Naive thymus-derived CD8-positive, alpha-beta T cell (primary cell): ENCODE results near the gene TNS1. TPM values are rescaled to one million over a fixed set of nuclear protein-coding genes. Genes with fewer than 3 reads are reported as not detected.

Source experiments
- ATAC-seq, 2 donors: fragments of 150-1000 bp; cut with Tn5 transposase in 1 of 2; sonication (Bioruptor Pico), chemical (Tn5 transposase) in 1 of 2; 1 replicate in 1 of 2; 2 replicates in 1 of 2; pipeline ENCODE4 v1.10.0; 2021; ENCODE audit warnings: mild to moderate bottlenecking in 2 of 2, moderate library complexity in 2 of 2
- POLR2A ChIA-PET: fragments of 350-600 bp; sonication (Branson Sonifier 250); formaldehyde crosslinking; loops from one replicate; lab custom pipeline; 2021; ENCODE audit warnings: antibody characterized with exemption; lab: Charles Lee
- DNase-seq, 10 donors: peaks; one replicate each; pipeline versions ENCODE4 v3.0.0 to v3.0.0-alpha.2; 2020 to 2022
- H3K27ac Mint-ChIP-seq, 10 donors: one replicate each; pipeline ENCODE4 v1.8.0; 2020 to 2022; ENCODE audit warnings: mild to moderate bottlenecking in 10 of 10, mixed read lengths in 10 of 10, moderate library complexity in 4 of 10, inconsistent platforms in 1 of 10
- H3K27me3 Mint-ChIP-seq, 5 donors: one replicate each; pipeline ENCODE4 v1.8.0; 2021 to 2022; ENCODE audit warnings: mixed read lengths in 5 of 5
- H3K36me3 Mint-ChIP-seq, 3 donors: one replicate each; pipeline ENCODE4 v1.8.0; 2020 to 2022; ENCODE audit warnings: mixed read lengths in 3 of 3, mild to moderate bottlenecking in 2 of 3, inconsistent platforms in 1 of 3
- H3K4me1 Mint-ChIP-seq, 4 donors: one replicate each; pipeline ENCODE4 v1.8.0; 2021 to 2022; ENCODE audit warnings: mixed read lengths in 4 of 4
- H3K4me3 Mint-ChIP-seq, 10 donors: one replicate each; pipeline ENCODE4 v1.8.0; 2020 to 2022; ENCODE audit warnings: mild to moderate bottlenecking in 10 of 10, mixed read lengths in 10 of 10, moderate library complexity in 6 of 10, inconsistent platforms in 1 of 10
- H3K9me3 Mint-ChIP-seq, 9 donors: one replicate each; pipeline ENCODE4 v1.8.0; 2020 to 2022; ENCODE audit warnings: mixed read lengths in 9 of 9, mild to moderate bottlenecking in 3 of 9, inconsistent platforms in 1 of 9, moderate library complexity in 1 of 9
- polyA plus RNA-seq, 3 donors: library from polyadenylated mRNA; unstranded; fragments of 300-500 nt; fragmentation: Illumina TruSeq; gene quantifications; one replicate each; pipeline ENCODE4 v1.2.3, GENCODE V29; 2021
- total RNA-seq, 8 experiments: library from RNA in 2 of 8; stranded (reverse) in 2 of 8; gene quantifications; one replicate each; pipeline ENCODE4 v1.2.3 and lab custom pipeline; 2021 to 2026

TNS1 gene
- total and polyA plus RNA-seq, 5 experiments from 2014 or later, result 0.21 to 0.47 TPM; not detected in 3

DNA sequence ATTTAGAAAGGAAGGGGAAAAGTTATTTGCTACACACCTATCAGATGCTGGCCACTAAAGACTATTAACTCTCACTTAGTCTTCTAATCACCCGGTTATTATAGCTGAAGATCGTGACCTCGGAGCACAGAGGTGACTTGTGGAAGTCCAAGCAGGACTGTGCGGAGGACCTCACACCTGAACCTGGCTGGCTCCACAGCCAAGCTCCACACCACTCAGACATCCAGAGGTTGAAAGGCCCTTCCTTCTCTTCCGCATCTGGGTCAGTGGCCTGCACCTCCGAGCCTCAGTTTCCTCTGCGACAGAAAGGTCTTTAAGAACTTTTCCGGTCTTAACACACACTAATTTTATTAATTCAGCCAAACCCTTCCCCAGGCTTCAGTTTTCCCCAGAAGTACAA is 57.9 kb downstream of the TNS1 start:
- H3K27ac Mint-ChIP-seq, result no peak overlapping the region
- peaks cover 0 to 4% (median 3%) of the 10 kb centered on the region in 4 donors for H3K4me1 Mint-ChIP-seq
- ATAC-seq, result no peak
- no peak overlapping the region for H3K4me3 Mint-ChIP-seq
- POLR2A ChIA-PET, result no interaction called here
- DNase-seq, result peak in 1 of 10 donors; percentile 13
- H3K27me3 Mint-ChIP-seq, result peaks cover 9 to 44% (median 34%) of the 10 kb centered on the region in 5 donors
- H3K9me3 Mint-ChIP-seq, result no peaks in the 10 kb centered on the region
- H3K36me3 Mint-ChIP-seq, result no peaks in the 10 kb centered on the region

DNA sequence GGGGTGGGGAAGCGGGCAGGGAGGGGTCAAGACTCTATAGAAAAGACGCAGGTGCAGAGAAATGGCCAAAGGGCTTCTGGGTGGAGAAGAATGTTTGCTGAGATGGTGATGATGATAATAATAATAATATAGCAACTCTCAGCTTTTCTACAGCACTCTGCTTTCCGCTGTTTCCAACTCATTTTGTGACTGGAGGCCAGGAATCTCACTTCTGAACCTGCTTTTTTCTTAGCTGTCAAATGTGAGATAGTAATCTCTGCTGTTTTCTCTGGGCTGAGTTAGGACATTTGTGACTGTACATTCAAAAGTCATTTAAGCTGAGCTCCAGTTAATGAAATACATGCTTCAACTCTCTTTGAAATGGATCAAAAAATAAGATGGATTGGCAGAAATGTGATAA is 58.4 kb downstream of the TNS1 start:
- H3K4me1 Mint-ChIP-seq, result peaks cover 0 to 4% (median 3%) of the 10 kb centered on the region in 4 donors
- POLR2A ChIA-PET, result no interaction called here
- ATAC-seq (no peak), DNase-seq (no peak)
- no peak overlapping the region for H3K4me3 Mint-ChIP-seq
- no peaks in the 10 kb centered on the region for H3K9me3 Mint-ChIP-seq
- peaks cover 9 to 44% (median 34%) of the 10 kb centered on the region in 5 donors for H3K27me3 Mint-ChIP-seq
- no peak overlapping the region for H3K27ac Mint-ChIP-seq
- H3K36me3 Mint-ChIP-seq, result no peaks in the 10 kb centered on the region

DNA sequence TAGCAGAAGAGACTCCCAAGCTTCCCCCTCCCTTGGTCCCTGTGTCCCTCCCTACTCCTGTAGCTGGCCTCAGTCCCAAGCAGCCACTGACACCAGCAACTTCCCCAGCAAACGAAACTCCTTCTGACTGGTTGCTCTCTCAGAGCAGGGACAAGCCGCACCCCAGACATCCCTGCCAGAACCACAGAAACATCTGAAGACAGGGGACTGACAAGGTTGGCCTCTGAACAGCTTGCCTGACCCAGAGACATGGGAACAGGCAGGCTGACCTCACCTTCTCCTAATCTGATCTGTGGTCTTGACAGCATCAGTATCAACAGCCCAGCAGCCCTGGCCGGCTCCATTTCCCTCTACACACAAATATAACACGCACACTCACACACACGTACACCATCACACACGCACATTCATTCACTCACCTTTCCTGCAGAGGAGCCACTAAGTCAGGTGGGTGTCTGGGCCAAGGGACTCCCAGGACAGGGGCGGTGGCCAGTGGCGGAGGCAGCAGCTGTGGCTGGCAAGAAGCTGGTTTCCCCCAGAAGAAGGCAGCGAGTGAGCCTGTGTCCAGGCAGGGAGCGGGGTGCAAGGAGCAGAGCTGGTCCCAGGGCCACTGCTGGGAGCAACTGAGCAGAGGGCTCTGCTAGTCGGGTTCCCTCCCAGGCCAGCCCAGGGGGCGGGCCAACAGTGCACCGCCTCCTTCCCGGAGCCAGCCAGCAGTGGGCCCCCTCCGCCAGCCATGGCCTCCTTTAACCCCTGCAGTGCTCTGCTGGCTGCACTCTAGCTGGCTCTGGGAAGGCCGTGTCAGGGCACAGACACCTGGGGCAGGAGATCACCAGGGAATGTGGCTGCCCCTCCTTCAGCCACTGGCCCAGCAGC is 59.1 kb downstream of the TNS1 start:
- POLR2A ChIA-PET, result no interaction called here
- Mint-ChIP-seq H3K9me3 (no peaks in the 10 kb centered on the region), H3K4me1 (peaks cover 0 to 4% (median 3%) of the 10 kb centered on the region in 4 donors), H3K27ac (peak overlapping the region in 1 of 10 donors; percentile 14), H3K27me3 (peaks cover 9 to 48% (median 34%) of the 10 kb centered on the region in 5 donors), H3K4me3 (no peak overlapping the region), H3K36me3 (no peaks in the 10 kb centered on the region)
- ATAC-seq (no peak), DNase-seq (peak in 1 of 10 donors; percentile 43)

DNA sequence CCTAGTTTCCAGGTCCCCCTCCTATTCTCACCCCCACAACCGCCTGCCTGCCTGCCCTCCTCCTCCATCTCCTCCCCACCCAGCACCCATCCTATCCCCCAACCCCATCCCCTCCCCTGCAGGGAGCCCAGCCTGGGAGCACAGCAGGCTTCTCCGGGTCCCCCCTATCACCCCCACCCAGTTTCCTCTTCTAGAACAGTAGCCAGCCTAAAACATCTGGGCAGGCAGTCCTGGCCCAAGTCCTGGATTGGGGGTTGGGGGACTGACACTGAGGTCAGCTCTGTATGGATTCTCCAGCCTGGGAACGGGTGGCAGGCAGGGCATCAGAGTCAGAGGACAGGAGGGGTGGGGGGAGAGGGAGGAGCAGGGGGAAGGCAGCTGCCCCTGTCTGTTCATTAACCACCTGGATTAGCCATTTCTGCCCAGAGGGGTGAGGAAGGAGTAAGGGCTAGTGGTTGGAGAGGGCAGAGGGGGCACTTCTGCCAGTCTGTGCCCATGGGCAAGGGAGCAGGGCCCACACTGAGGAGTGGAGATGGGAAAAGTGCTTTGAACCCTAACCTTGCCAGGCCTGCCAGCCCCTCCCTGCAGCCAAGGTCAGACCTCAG is 60.0 kb downstream of the TNS1 start:
- H3K4me3 Mint-ChIP-seq, result no peak overlapping the region
- H3K36me3 Mint-ChIP-seq, result no peaks in the 10 kb centered on the region
- H3K27ac Mint-ChIP-seq, result peak overlapping the region in 1 of 10 donors; percentile 14
- no peaks in the 10 kb centered on the region for H3K9me3 Mint-ChIP-seq
- H3K4me1 Mint-ChIP-seq, result peaks cover 0 to 4% (median 3%) of the 10 kb centered on the region in 4 donors
- DNase-seq (peak in 1 of 10 donors; percentile 26), ATAC-seq (no peak)
- POLR2A ChIA-PET, result no interaction called here
- H3K27me3 Mint-ChIP-seq, result peaks cover 9 to 48% (median 34%) of the 10 kb centered on the region in 5 donors

DNA sequence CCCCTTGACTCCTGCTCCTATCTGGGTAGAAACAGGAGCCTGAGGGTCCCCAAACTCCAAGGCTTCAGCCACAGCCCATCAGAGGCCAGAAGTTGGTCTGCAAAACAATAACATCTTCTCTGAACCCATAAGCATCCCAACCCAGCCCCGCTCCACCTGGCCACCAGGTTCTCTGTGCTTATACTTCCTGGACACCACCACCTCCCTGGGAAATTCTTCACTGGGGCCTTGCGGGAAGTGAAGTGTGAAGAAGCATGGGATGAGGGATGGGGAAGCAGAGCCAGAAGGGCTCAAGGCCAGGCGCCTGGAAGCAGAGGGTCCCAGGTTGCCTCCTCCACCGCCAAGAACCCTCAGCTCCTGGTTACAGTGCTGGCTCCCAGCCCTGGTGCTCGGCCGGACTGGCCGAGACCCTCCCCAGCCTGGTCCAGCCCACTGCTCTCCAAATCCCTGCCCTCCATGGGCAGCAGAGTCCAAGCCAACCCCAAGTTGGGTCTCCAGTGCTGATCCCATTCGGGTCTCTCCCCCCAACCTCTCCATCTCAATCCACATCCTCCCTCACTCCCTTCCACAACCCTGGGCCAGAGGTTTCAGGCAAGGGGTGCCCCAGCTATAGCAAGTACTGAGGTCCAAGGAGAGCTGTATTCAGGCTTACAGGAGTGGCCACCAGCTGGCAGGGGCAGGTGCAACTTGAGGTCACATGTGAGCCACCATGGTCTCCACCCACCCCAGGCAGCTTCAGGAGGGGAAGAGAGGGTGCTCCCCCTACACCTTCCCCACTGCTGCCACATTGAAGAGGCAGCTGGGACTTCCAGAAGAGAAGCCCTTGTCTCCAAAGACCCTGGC is 60.7 kb downstream of the TNS1 start:
- H3K4me3 Mint-ChIP-seq, result no peak overlapping the region
- DNase-seq, result peak in 1 of 10 donors; percentile 41
- H3K36me3 Mint-ChIP-seq, result no peaks in the 10 kb centered on the region
- no peaks in the 10 kb centered on the region for H3K9me3 Mint-ChIP-seq
- peaks cover 9 to 48% (median 34%) of the 10 kb centered on the region in 5 donors for H3K27me3 Mint-ChIP-seq
- H3K4me1 Mint-ChIP-seq, result peaks cover 0 to 4% (median 3%) of the 10 kb centered on the region in 4 donors
- POLR2A ChIA-PET, result no interaction called here
- ATAC-seq, result no peak
- peak overlapping the region in 2 of 10 donors; percentile 34 to 75 for H3K27ac Mint-ChIP-seq

DNA sequence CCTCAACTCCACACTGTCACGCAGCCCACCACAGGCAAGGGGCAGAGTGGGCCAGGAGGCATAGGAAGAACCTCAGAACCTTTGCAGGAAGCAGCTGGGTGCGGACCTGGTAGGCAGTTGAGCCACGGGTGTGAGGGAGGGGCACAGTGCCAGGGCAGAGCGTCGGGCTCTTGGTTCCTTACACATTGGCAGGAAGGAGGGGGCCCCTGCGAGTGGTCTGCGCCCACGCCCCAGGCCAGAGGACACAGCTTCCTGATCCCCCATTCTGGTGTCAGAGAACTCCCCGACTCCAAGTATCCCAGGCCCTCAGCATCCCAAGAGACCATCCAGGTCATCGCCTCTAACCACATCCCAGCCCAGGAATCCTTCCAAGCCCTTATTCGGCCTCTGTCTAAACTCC is 61.5 kb downstream of the TNS1 start:
- no peak overlapping the region for H3K4me3 Mint-ChIP-seq
- no peaks in the 10 kb centered on the region for H3K9me3 Mint-ChIP-seq
- POLR2A ChIA-PET, result no interaction called here
- DNase-seq (peak in 1 of 10 donors; percentile 24), ATAC-seq (no peak)
- peaks cover 9 to 52% (median 32%) of the 10 kb centered on the region in 5 donors for H3K27me3 Mint-ChIP-seq
- peak overlapping the region in 1 of 10 donors; percentile 34 for H3K27ac Mint-ChIP-seq
- peaks cover 0 to 4% (median 3%) of the 10 kb centered on the region in 4 donors for H3K4me1 Mint-ChIP-seq
- no peaks in the 10 kb centered on the region for H3K36me3 Mint-ChIP-seq

DNA sequence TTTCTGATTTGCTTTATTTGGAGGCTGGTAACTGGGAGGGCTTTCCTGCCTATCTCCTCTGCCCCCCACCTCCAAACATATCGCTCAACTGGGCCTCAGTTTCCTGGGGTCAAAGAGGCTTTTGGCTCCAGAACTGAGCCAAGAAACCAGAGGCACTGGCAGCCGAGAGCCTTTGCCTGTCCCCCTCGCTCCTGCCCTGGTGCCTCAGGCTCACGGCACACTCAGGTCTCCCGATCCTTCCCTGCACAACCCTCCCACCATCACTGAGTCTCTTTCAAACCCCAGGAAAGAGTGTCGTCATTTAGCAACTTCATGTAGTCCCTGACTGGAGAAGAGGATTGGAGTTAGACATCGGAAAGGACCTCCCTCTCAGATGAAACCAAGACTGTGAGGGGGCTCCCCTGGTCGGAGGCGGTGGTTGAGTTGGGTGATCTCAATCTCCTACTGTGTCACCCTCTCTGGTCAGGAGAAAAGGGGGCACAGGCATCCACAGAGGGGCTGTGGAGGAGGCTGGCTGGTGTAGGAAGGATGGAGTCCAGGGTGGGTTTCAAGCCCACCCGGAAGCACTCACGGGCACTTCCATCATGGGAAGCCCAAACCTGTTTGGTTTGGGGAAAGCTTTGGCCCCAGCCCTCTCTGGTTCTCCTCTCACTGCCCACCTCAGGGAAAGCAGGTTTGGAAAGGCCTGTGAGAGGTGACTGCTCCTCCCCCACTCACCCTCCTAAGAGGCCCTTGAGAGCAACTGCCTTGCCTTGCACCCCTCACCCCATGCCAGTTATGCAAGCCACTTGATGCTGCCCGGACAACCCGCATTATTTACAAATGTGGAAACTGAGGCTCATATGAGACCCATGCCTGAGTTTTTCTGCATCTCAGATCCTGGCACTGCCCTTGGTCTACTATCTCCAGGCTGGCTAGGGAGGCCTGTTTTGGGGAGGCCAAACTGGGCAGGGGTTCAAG is 62.3 kb downstream of the TNS1 start:
- DNase-seq (peak in 1 of 10 donors; percentile 42), ATAC-seq (no peak)
- Mint-ChIP-seq H3K27me3 (peaks cover 4 to 46% (median 25%) of the 10 kb centered on the region in 5 donors), H3K4me1 (peaks cover 0 to 4% (median 3%) of the 10 kb centered on the region in 4 donors), H3K4me3 (no peak overlapping the region), H3K9me3 (no peaks in the 10 kb centered on the region), H3K27ac (no peak overlapping the region), H3K36me3 (no peaks in the 10 kb centered on the region)
- POLR2A ChIA-PET, result no interaction called here

DNA sequence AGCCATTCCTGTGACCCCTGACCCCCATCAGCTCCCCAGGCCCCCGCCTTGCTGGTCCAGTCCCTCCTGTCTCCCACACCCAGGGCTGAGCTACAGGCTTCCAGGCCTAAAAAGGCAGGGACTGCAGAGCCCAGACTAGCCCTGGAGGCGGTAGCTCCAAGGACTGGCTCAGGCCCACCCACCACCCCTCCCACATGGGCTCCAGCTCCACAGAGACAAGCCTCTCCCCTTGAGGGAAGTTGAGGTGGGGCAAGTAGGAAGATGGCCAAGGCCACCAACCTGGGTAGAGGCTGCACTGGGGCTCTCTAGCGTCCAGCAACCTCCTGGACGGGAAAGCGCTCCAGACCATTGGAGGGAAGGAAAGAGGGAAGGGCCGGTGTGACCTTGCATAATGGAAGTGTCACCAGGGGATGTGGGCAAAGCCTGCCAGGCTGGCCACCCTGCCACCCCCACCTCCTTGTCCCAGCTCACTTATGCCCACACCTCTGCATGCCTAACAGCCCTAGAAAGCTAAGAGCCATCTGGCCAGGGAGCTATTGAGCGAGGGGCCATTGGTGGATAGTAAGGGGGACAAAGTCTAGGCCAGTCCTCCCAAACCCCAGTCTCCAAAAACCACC is 63.1 kb downstream of the TNS1 start:
- Mint-ChIP-seq H3K36me3 (no peaks in the 10 kb centered on the region), H3K27ac (no peak overlapping the region), H3K4me1 (peaks cover 0 to 6% (median 3%) of the 10 kb centered on the region in 4 donors), H3K27me3 (peaks cover 4 to 40% (median 25%) of the 10 kb centered on the region in 5 donors), H3K4me3 (no peak overlapping the region), H3K9me3 (no peaks in the 10 kb centered on the region)
- no peak for ATAC-seq
- peak in 1 of 10 donors; percentile 27 for DNase-seq
- POLR2A ChIA-PET, result no interaction called here

DNA sequence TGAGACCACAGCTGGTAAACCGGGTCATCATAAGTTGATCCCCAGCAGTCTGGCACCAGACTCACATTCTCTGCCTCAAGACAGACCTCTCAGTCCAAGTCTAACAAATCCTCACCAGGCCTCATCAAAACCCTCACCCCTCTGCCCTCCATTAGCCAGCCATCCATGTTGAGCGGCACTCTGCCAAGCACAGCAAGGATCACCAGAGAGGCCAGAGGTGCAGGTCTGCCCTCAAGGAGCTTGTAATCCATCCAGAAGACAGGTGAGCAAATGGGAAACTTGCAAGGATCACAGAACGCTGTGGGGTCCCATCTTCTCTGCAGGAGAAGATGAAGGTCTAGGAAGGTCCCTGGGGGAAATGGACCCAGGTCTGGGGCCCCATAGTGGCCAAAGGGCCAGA is 63.6 kb downstream of the TNS1 start:
- no peaks in the 10 kb centered on the region for H3K36me3 Mint-ChIP-seq
- no peak overlapping the region for H3K4me3 Mint-ChIP-seq
- DNase-seq, result peak in 1 of 10 donors; percentile 19
- POLR2A ChIA-PET, result no interaction called here
- H3K4me1 Mint-ChIP-seq, result peaks cover 0 to 10% (median 5%) of the 10 kb centered on the region in 4 donors
- H3K27ac Mint-ChIP-seq, result no peak overlapping the region
- H3K27me3 Mint-ChIP-seq, result peaks cover 4 to 36% (median 25%) of the 10 kb centered on the region in 5 donors
- no peak for ATAC-seq
- H3K9me3 Mint-ChIP-seq, result no peaks in the 10 kb centered on the region

DNA sequence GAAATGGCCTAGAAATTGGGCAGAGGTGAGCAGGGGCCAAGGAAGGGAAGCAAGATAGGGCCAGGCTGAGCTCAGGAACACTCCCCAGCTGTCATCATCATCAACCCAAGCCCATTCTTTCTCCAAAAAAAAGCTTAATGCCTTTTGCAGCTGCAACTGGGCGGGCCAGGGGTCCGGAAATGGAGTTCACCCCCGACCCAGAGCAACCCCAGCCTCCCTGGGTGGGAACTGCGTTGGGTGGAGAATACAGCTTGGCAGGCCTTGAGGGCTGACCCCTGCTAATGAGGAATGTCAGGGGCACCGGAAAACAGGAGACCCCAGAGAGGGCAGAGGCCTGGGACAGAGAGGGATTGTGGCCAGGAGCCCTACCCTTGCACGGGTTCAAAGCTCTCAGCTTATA is 64.8 kb downstream of the TNS1 start:
- peaks cover 0 to 6% (median 2%) of the 10 kb centered on the region in 4 donors for H3K4me1 Mint-ChIP-seq
- peak overlapping the region in 1 of 10 donors; percentile 21 for H3K27ac Mint-ChIP-seq
- ATAC-seq, result no peak
- no peaks in the 10 kb centered on the region for H3K36me3 Mint-ChIP-seq
- no peaks in the 10 kb centered on the region for H3K9me3 Mint-ChIP-seq
- no peak for DNase-seq
- no peak overlapping the region for H3K4me3 Mint-ChIP-seq
- POLR2A ChIA-PET, result no interaction called here
- peaks cover 4 to 35% (median 28%) of the 10 kb centered on the region in 5 donors for H3K27me3 Mint-ChIP-seq

DNA sequence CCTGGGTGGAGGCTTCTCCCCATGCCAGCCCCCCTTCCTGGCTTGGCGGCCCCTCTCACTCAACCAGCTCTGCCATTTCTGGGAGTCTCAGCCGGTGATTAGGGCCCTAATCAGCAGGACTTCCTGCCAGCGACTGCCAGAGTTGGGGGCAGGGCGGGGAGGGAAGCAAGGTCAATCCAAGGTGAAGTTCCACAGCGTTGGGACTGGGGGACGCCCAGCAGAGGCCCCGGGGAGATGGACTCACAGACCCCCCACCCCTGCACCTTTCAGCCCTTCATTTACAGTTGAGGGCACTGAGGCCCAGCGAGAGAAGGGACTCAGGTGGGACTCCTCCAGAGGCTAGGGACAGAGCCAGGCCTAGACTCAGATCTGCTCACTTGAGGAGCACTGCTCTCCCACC is 65.3 kb downstream of the TNS1 start:
- no peak for ATAC-seq
- no peaks in the 10 kb centered on the region for H3K9me3 Mint-ChIP-seq
- POLR2A ChIA-PET, result no interaction called here

More for the DNA sequence above, 65.3 kb downstream of the TNS1 start:
- Mint-ChIP-seq H3K27ac (no peak overlapping the region), H3K27me3 (peaks cover 4 to 36% (median 26%) of the 10 kb centered on the region in 5 donors), H3K4me1 (peaks cover 0 to 6% (median 2%) of the 10 kb centered on the region in 4 donors), H3K36me3 (no peaks in the 10 kb centered on the region), H3K4me3 (no peak overlapping the region)
- no peak for DNase-seq
